Measurements from ENCODE around the gene HIBCH. TPM values are rescaled to one million over a fixed set of nuclear protein-coding genes. Genes with fewer than 3 reads are reported as not detected.

The HIBCH gene
- total RNA-seq, 2 experiments from 2014 or later: 17.2 to 18.7 TPM

GRCh38 chr2:190354003-190354690 is 34.5 kb upstream of the HIBCH start:
- no peak for ATAC-seq
- CTCF ChIA-PET: interaction anchor here (0.6 to 1.4 kb wide), 4 partner anchors 9 to 45 kb away, joined by 3 to 4 read pairs (median 3); no protein-coding TSS in a partner anchor

GRCh38 chr2:190353537-190353899 is 33.9 kb upstream of the HIBCH start:
- Mint-ChIP-seq H3K9me3 (ENCODE audit: low read depth) (peaks cover under 1% of the 10 kb centered on the region), H3K36me3 (peaks cover 4% of the 10 kb centered on the region), H3K4me3 (no peak overlapping the region), H3K27ac (no peak overlapping the region), H3K4me1 (peaks cover 5% of the 10 kb centered on the region), H3K27me3 (no peaks in the 10 kb centered on the region)
- DNase-seq (no peak), ATAC-seq (no peak)
- CTCF ChIA-PET: interaction anchor here (1.4 kb wide), 1 partner anchor 9 kb away, joined by 4 read pairs; no protein-coding TSS in a partner anchor

More at GRCh38 chr2:190354003-190354690, 34.5 kb upstream of the HIBCH start:
- Mint-ChIP-seq H3K9me3 (ENCODE audit: low read depth) (no peaks in the 10 kb centered on the region), H3K27me3 (no peaks in the 10 kb centered on the region), H3K4me3 (no peak overlapping the region), H3K36me3 (peaks cover 4% of the 10 kb centered on the region), H3K4me1 (peaks cover 10% of the 10 kb centered on the region), H3K27ac (no peak overlapping the region)
- no peak for DNase-seq

DNA sequence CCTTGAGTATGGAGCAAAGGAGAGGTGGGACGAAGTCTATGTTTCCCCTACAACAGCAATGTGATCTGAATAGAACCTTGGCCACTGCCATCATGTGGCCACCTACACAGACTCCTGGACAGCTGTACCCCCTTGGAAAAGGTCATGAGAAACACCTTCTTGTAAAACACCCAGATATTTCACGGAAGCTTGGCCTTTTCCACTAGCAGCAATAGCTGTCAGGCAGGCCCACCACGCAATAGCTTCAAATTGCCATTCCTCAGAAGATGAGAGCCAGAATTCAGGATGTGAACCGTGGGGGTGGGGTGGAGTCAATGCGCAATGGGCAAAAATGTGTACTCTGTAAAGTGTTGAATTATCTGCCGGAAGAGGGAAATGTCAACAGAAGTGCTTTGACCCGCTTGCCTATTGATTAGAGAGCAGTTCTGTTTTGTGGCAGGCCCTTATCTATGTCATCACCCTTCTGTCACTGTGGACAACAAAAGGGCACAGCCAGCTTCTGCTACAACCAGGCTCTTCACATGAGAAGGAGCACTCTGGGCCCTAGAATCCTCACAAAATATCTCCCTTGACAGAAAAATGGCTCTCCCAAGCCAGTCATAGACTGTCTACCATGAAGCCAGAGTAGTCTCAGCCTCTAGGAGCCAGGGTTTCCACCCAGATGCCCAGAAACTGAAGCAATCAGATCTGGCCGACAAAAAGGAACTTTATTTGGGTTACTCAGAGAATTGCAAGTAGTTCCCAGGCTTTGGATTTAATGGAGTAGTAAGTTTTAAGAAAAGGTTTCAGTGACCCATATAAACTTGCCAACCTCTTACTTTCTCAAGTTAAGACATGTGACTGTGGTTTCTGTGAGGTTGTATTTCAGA is 33.3 kb upstream of the HIBCH start:
- no peak for DNase-seq
- no peak overlapping the region for H3K27ac Mint-ChIP-seq
- ATAC-seq: no peak
- H3K4me3 Mint-ChIP-seq: no peak overlapping the region
- H3K9me3 Mint-ChIP-seq (ENCODE audit: low read depth): peaks cover 2% of the 10 kb centered on the region
- CTCF ChIA-PET: interaction anchor here (1.4 kb wide), 1 partner anchor 9 kb away, joined by 4 read pairs; no protein-coding TSS in a partner anchor
- H3K27me3 Mint-ChIP-seq: no peaks in the 10 kb centered on the region
- peaks cover 7% of the 10 kb centered on the region for H3K36me3 Mint-ChIP-seq
- H3K4me1 Mint-ChIP-seq: peaks cover 7% of the 10 kb centered on the region

- Mint-ChIP-seq H3K27ac (no peak overlapping the region), H3K4me1 (peaks cover 7% of the 10 kb centered on the region), H3K9me3 (ENCODE audit: low read depth) (peaks cover 2% of the 10 kb centered on the region), H3K36me3 (peaks cover 7% of the 10 kb centered on the region), H3K27me3 (no peaks in the 10 kb centered on the region), H3K4me3 (no peak overlapping the region)
- ATAC-seq (no peak), DNase-seq (no peak)
- CTCF ChIA-PET: no interaction called here
Observed at GRCh38 chr2:190351955-190352354, 32.3 kb upstream of the HIBCH start.

- ATAC-seq (no peak), DNase-seq (no peak)
- CTCF ChIA-PET: interaction anchor here (0.9 kb wide), 1 partner anchor 17 kb away, joined by 4 read pairs; no protein-coding TSS in a partner anchor
- Mint-ChIP-seq H3K27me3 (no peaks in the 10 kb centered on the region), H3K9me3 (ENCODE audit: low read depth) (peaks cover 2% of the 10 kb centered on the region), H3K4me1 (peaks cover 13% of the 10 kb centered on the region), H3K36me3 (peaks cover 7% of the 10 kb centered on the region), H3K27ac (no peak overlapping the region), H3K4me3 (no peak overlapping the region)
Observed at GRCh38 chr2:190350371-190350770, 30.7 kb upstream of the HIBCH start.

DNA sequence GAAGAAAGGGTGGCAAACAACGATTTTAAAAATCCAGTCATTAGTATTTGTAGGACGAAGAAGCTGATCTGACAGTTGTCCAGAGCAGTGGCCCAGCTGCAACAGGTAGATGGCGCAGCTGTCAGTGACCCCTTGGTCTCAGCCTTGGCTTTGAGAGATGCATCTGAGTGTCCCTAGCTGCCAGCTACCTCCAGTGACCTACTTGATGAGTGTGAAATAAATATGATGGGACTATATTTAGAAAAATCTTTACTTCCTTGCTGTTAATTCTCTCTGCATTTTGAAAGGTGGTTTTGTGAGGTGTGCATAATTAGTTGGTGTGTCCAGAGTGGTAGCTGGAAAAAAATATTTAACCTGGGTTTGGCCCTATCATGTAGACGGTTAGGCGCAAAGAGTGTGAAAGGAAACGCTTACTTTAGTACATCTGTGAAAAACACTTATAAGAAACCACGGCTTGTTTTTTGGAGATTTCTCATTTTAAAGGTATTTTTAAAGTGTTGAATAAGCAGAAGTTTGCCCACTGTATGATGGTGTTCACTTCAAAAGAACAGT is 24.7 kb upstream of the HIBCH start:
- peaks cover 5% of the 10 kb centered on the region for H3K27me3 Mint-ChIP-seq
- CTCF ChIA-PET: interaction anchor here (0.8 to 3.0 kb wide), 9 partner anchors 9 to 138 kb away, joined by 3 to 13 read pairs (median 4); partner anchors contain the start of gene HIBCH
- peak overlapping the region; percentile 82 for H3K4me3 Mint-ChIP-seq
- H3K9me3 Mint-ChIP-seq (ENCODE audit: low read depth): peaks cover 2% of the 10 kb centered on the region
- DNase-seq (peak; percentile 51), ATAC-seq (peak; percentile 57)
- H3K4me1 Mint-ChIP-seq: peaks cover 18% of the 10 kb centered on the region
- peak overlapping the region; percentile 52 for H3K27ac Mint-ChIP-seq
- peaks cover 3% of the 10 kb centered on the region for H3K36me3 Mint-ChIP-seq

DNA sequence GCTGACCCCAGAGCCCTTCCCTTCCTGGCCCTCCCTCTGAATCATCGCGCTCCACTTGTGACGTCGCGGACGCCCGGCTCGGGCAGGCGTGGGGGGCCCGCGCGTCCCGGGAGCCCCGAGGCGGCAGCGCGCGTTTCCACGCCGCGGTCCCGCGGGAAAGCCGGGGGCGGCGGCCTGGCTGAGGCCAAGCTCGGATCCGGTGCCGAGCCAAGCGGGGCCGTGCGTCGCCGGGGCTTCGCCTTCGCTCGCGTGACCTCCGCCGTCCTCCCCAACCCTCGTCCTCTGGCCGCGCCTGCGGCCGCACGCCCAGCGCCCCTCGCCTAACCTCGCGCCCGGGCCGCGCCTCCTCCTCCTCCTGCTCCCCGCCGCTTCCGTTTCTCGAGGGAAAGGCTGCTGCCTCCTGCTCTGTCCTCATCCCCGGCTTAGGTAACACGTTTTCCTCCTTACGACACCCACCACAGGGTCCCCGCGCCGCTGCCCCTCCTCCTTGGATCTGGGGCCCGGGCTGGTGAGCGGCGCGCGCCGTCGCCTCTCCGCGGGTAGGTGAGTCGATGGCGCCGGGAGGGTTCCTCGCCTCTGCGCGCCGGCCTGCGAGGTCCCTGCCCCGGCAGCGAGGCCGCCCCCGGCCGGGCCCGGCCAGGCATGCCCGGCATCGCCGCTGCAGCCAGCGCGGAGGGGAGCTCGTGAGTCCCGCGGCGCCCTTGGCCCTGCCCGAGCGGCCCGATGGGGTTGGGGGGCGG is 24.1 kb upstream of the HIBCH start, which contains the start of gene INPP1:
INPP1 (plus strand) TSS at position 54 of the 740 bp plus-strand sequence. CDS start 16,514 bp downstream, outside the sequence.
- ATAC-seq: peak; percentile 77
- Mint-ChIP-seq H3K27me3 (peaks cover 5% of the 10 kb centered on the region), H3K9me3 (ENCODE audit: low read depth) (peaks cover 2% of the 10 kb centered on the region), H3K36me3 (peaks cover 3% of the 10 kb centered on the region), H3K4me3 (peak within 1 kb of the TSS; percentile 82), H3K27ac (peak within 1 kb of the TSS; percentile 67), H3K4me1 (peaks cover 18% of the 10 kb centered on the region)
- peak; percentile 61 for DNase-seq
- CTCF ChIA-PET: interaction anchor here (0.8 to 3.0 kb wide), 12 partner anchors 10 to 173 kb away, joined by 3 to 13 read pairs (median 4); partner anchors contain the start of gene HIBCH

DNA sequence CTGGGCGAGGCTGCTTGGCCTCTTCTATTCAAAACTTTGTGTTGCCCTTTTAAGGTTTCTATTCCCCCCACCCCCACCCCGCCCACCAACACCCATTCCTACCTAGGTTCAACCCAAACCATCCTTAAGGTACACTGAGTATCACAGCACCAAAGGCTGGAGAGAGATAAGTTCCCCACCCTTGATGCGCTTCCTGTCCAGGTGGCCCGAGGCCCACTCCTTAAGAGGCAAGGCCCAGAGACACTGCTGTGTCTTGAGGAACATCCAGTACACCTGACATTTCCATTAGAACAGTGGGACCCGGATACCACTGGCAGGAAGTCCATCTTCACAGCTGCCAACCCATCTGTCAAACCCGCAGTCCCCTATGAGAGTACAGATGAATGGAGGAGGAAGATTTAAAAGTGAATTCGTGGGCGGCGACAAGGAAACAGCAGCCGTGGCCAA is 23.5 kb upstream of the HIBCH start:
- peaks cover 5% of the 10 kb centered on the region for H3K27me3 Mint-ChIP-seq
- H3K4me1 Mint-ChIP-seq: peaks cover 17% of the 10 kb centered on the region
- ATAC-seq (no peak), DNase-seq (peak; percentile 65)
- peak overlapping the region; percentile 82 for H3K4me3 Mint-ChIP-seq
- H3K27ac Mint-ChIP-seq: peak overlapping the region; percentile 43
- CTCF ChIA-PET: interaction anchor here (0.9 to 3.0 kb wide), 5 partner anchors 16 to 174 kb away, joined by 3 to 13 read pairs (median 6); partner anchors contain the start of gene HIBCH
- no peaks in the 10 kb centered on the region for H3K36me3 Mint-ChIP-seq
- H3K9me3 Mint-ChIP-seq (ENCODE audit: low read depth): no peaks in the 10 kb centered on the region

DNA sequence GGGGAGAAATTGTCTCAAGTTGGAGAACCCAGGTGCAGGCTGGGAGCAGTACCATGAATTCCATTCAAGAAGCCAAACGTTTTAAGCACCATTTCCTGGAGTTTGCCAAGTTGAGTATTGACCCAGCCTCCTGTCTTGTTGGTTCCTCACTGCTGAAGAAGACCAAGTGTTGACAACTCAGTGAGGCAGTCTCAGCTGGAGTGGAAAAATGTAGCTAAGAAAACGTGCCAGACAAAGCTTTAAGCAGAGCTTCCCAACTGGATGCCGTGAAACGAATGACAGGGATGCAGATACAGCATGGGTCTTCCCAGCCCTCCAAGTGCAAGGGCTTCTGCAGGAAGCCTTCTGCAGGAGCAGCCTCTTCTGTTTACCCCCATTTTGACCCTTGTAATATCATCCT is 23.0 kb upstream of the HIBCH start:
- CTCF ChIA-PET: interaction anchor here (0.9 to 3.0 kb wide), 5 partner anchors 17 to 174 kb away, joined by 3 to 13 read pairs (median 6); partner anchors contain the start of gene HIBCH
- Mint-ChIP-seq H3K27me3 (peaks cover 5% of the 10 kb centered on the region), H3K4me3 (no peak overlapping the region)

GRCh38 chr2:190340369-190340768 is 20.7 kb upstream of the HIBCH start:
- no peak overlapping the region for H3K4me3 Mint-ChIP-seq
- DNase-seq: no peak
- peaks cover 5% of the 10 kb centered on the region for H3K27me3 Mint-ChIP-seq
- peaks cover 2% of the 10 kb centered on the region for H3K36me3 Mint-ChIP-seq
- H3K4me1 Mint-ChIP-seq: peaks cover 10% of the 10 kb centered on the region
- H3K9me3 Mint-ChIP-seq (ENCODE audit: low read depth): no peaks in the 10 kb centered on the region
- no peak for ATAC-seq
- CTCF ChIA-PET: no interaction called here
- H3K27ac Mint-ChIP-seq: no peak overlapping the region

More for the DNA sequence above, 23.0 kb upstream of the HIBCH start:
- H3K4me1 Mint-ChIP-seq: peaks cover 17% of the 10 kb centered on the region
- H3K27ac Mint-ChIP-seq: no peak overlapping the region
- no peak for ATAC-seq
- DNase-seq: no peak
- H3K9me3 Mint-ChIP-seq (ENCODE audit: low read depth): no peaks in the 10 kb centered on the region
- H3K36me3 Mint-ChIP-seq: no peaks in the 10 kb centered on the region

- Mint-ChIP-seq H3K27me3 (peaks cover 5% of the 10 kb centered on the region), H3K9me3 (ENCODE audit: low read depth) (no peaks in the 10 kb centered on the region), H3K4me3 (no peak overlapping the region), H3K27ac (no peak overlapping the region), H3K4me1 (peaks cover 6% of the 10 kb centered on the region), H3K36me3 (peaks cover 2% of the 10 kb centered on the region)
- CTCF ChIA-PET: no interaction called here
- DNase-seq (no peak), ATAC-seq (no peak)
Observed at GRCh38 chr2:190339394-190339793, 19.8 kb upstream of the HIBCH start.

DNA sequence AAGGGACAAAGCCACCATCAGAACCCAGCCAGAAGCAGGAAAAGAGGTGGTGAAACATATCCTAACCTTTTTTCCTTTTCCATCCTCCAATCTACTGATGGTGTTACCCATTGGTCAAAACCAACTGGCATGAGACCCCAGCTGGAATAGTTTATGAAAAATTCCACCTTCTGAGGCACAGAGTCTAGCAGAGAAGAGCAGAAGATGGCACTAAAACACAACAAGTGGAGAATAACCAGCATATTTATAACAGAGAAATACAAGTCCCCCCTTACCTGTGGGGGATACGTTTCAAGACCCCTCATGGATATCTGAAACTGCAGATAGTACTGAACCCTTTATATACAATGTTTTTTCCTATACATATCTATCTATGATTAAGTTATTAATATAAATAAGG is 18.8 kb upstream of the HIBCH start:
- ATAC-seq: no peak
- Mint-ChIP-seq H3K9me3 (ENCODE audit: low read depth) (no peaks in the 10 kb centered on the region), H3K4me1 (peaks cover 4% of the 10 kb centered on the region), H3K27ac (no peak overlapping the region), H3K36me3 (peaks cover 2% of the 10 kb centered on the region), H3K4me3 (no peak overlapping the region), H3K27me3 (peaks cover 6% of the 10 kb centered on the region)
- DNase-seq: no peak
- CTCF ChIA-PET: no interaction called here

Data from activated CD8-positive, alpha-beta memory T cell treated with anti-CD3 and anti-CD28 coated beads, Interleukin-2, amount 10 ng/mL, durations not matched to agents 7 days and 5 days (primary cell).